UCSD-AML1 (cell line): ENCODE measurements around the gene ULBP1.
"Not testable (repeated sequence)": the region's sequence is repeated elsewhere in the genome, so short reads cannot be mapped to it uniquely, and the experiment has no call there.

Experiments
- DNase-seq: peaks from one replicate; lab custom pipeline; 2025; ENCODE audit not compliant: unreplicated experiment; lab: John Stamatoyannopoulos, UW

ULBP1 gene

GRCh38 chr6:149969635-149970034 lies 5.9 kb downstream of the ULBP1 start:
- DNase-seq, result no peak

GRCh38 chr6:149974394-149974793 lies 10.7 kb downstream of the ULBP1 start:
- not testable (repeated sequence) for DNase-seq

GRCh38 chr6:149974825-149975224 lies 11.1 kb downstream of the ULBP1 start:
- no peak for DNase-seq

GRCh38 chr6:149975400-149975799 lies 11.7 kb downstream of the ULBP1 start:
- no peak for DNase-seq

- no peak for DNase-seq
Observed at GRCh38 chr6:149977221-149977620, 13.5 kb downstream of the ULBP1 start.

- DNase-seq, result no peak
Observed at GRCh38 chr6:149978610-149979009, 14.9 kb downstream of the ULBP1 start.

- DNase-seq, result no peak
Observed at GRCh38 chr6:149979293-149979692, 15.6 kb downstream of the ULBP1 start.

- no peak for DNase-seq
Observed at GRCh38 chr6:149983145-149983544, 19.4 kb downstream of the ULBP1 start.

GRCh38 chr6:149984773-149985172 lies 21.0 kb downstream of the ULBP1 start:
- DNase-seq, result no peak

- no peak for DNase-seq
Observed at GRCh38 chr6:149985481-149985937, 21.8 kb downstream of the ULBP1 start.

GRCh38 chr6:149987602-149988107 lies 23.9 kb downstream of the ULBP1 start:
- DNase-seq, result no peak

GRCh38 chr6:149988550-149989346 lies 25.0 kb downstream of the ULBP1 start:
- DNase-seq, result no peak

- DNase-seq, result no peak
Observed at GRCh38 chr6:149990212-149990660, 26.5 kb downstream of the ULBP1 start.

- DNase-seq, result no peak
Observed at GRCh38 chr6:149990661-149991471, 27.1 kb downstream of the ULBP1 start.

- not testable (repeated sequence) for DNase-seq
Observed at GRCh38 chr6:149991472-149991795, 27.7 kb downstream of the ULBP1 start.

- DNase-seq, result no peak
Observed at GRCh38 chr6:149991838-149992237, 28.1 kb downstream of the ULBP1 start.

GRCh38 chr6:149995235-149995750 lies 31.6 kb downstream of the ULBP1 start:
- no peak for DNase-seq

- no peak for DNase-seq
Observed at GRCh38 chr6:149995971-149996370, 32.2 kb downstream of the ULBP1 start.

- no peak for DNase-seq
Observed at GRCh38 chr6:149999636-150000035, 35.9 kb downstream of the ULBP1 start.

- DNase-seq, result no peak
Observed at GRCh38 chr6:150001295-150002008, 37.7 kb downstream of the ULBP1 start.

GRCh38 chr6:150002710-150003109 lies 39.0 kb downstream of the ULBP1 start:
- DNase-seq, result no peak
